ENCODE data around the gene NCF2.
"Not testable (repeated sequence)": the region's sequence is repeated elsewhere in the genome, so short reads cannot be mapped to it uniquely, and the experiment has no call there.

NCF2 gene

DNA sequence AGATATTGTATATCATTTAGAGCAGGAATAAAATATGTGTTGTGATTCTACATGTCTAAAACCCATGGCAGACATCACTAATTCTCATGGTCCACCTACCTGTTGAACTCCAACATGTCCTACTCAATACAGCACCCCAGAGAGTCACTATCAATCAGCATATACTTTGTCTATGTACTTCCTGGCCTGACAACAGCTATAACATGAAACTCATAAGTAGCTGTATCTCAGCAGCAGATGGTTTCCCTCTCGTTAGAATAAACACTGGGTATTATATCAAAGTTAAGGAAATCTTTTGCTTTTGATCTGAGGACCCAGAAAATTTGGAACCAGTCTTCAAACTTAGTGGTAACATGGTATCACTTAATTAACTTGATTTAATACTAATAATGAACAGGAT is 29.5 kb upstream of the NCF2 start:
- H3K9me3 ChIP-seq, result no peaks in the 10 kb centered on the region
- H3K27ac ChIP-seq, result peak overlapping the region in 1 of 2 donors; percentile 61
- intact Hi-C loops (cut with DNase I; ENCODE audit: low total_unique reads), result no loop called here
- no peak for DNase-seq
- no peak overlapping the region for H3K4me3 ChIP-seq
- H3K4me1 ChIP-seq, result peaks cover 0 to 58% (median 7%) of the 10 kb centered on the region in 4 donors
- H3K27me3 ChIP-seq, result no peaks in the 10 kb centered on the region
- peaks cover 0 to 12% (median 0%) of the 10 kb centered on the region in 3 donors for H3K36me3 ChIP-seq
- TF ChIP-seq, protein P1, sequence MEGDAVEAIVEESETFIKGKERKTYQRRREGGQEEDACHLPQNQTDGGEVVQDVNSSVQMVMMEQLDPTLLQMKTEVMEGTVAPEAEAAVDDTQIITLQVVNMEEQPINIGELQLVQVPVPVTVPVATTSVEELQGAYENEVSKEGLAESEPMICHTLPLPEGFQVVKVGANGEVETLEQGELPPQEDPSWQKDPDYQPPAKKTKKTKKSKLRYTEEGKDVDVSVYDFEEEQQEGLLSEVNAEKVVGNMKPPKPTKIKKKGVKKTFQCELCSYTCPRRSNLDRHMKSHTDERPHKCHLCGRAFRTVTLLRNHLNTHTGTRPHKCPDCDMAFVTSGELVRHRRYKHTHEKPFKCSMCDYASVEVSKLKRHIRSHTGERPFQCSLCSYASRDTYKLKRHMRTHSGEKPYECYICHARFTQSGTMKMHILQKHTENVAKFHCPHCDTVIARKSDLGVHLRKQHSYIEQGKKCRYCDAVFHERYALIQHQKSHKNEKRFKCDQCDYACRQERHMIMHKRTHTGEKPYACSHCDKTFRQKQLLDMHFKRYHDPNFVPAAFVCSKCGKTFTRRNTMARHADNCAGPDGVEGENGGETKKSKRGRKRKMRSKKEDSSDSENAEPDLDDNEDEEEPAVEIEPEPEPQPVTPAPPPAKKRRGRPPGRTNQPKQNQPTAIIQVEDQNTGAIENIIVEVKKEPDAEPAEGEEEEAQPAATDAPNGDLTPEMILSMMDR (IDR thresholded peaks at IDR 0.05), result no peak

DNA sequence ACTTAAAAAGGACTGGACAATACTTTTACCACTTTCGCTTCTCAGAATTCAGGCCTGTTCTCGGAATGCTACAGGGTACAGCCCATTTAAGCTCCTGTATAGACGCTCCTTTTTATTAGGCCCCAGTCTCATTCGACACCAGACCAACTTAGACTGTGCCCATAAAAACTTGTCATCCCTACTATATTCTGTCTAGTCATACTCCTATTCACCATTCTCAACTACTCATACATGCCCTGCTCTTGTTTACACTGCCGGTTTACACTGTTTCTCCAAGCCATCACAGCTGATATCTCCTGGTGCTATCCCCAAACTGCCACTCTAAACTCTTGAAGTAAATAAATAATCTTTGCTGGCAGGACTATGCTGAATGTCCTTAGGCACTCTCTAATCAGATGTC is 27.9 kb upstream of the NCF2 start:
- H3K36me3 ChIP-seq; intact Hi-C loops (cut with DNase I; ENCODE audit: low total_unique reads); H3K9me3 ChIP-seq; H3K4me3 ChIP-seq; H3K27me3 ChIP-seq; DNase-seq: not testable (repeated sequence)
- H3K27ac ChIP-seq, result peak overlapping the region in 1 of 2 donors; percentile 64
- H3K4me1 ChIP-seq, result peaks cover 0 to 51% (median 7%) of the 10 kb centered on the region in 4 donors

DNA sequence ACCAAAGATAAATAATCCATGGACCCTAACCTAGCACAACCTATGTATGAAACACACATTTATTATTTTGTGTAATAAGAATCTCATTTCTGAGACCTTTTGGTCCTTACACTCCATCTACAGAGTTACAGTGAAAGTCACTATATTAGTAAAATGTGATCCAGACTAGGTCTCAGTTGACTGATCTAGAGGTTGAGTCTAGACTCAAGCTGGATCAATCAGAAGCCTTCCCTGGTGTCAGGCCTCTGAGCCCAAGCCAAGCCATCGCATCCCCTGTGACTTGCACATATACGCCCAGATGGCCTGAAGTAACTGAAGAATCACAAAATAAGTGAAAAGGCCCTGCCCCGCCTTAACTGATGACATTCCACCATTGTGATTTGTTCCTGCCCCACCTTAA is 22.7 kb upstream of the NCF2 start:
- DNase-seq, result not testable (repeated sequence)

DNA sequence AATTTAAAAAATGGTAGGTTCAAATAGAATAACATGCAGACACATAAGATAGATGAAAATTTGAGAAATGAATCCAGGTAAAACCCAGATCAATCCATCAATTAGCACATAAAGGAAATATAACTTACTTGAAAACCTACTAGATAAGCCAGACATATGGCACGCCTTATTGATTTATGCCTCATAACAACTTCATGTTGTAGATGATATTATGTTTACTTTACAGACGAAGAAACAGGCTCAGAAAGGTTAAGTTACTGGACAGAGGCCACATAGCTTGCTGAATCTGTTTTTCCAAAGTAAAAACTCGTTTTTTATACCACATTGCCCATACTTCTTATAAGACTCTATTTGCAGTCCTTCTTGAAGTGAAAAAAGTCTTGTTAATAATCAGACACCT is 22.1 kb upstream of the NCF2 start:
- Histone ChIP-seq H3K27me3 (no peaks in the 10 kb centered on the region), H3K9me3 (no peaks in the 10 kb centered on the region), H3K4me3 (no peak overlapping the region), H3K36me3 (no peaks in the 10 kb centered on the region), H3K27ac (no peak overlapping the region), H3K4me1 (peaks cover 0 to 41% (median 20%) of the 10 kb centered on the region in 4 donors)
- intact Hi-C loops (cut with DNase I; ENCODE audit: low total_unique reads), result no loop called here
- DNase-seq, result no peak
- TF ChIP-seq, protein P1 (IDR thresholded peaks at IDR 0.05), result no peak

More for the DNA sequence above, 22.7 kb upstream of the NCF2 start:
- H3K4me3 ChIP-seq; H3K27ac ChIP-seq; H3K27me3 ChIP-seq; H3K36me3 ChIP-seq; H3K9me3 ChIP-seq; intact Hi-C loops (cut with DNase I; ENCODE audit: low total_unique reads): not testable (repeated sequence)
- H3K4me1 ChIP-seq, result peaks cover 0 to 41% (median 20%) of the 10 kb centered on the region in 4 donors

DNA sequence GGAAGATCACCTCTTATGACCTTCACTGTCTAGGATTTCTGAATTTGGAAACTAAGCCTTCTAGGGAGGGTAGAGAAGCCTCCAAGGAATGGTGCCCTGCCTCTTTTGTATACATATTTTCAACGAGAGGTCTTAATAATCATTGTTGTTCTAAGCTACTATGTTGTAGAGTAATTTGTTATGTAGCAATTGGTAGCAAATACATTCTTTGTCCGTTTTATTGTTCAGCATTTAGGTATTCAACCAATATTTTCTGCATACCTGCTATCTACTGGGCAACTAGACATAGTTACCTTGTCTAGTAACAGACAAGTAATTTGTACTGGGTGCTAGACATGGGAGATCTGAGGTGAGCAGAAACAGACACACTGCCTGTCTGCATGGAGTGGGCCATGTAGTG is 20.8 kb upstream of the NCF2 start:
- TF ChIP-seq, protein P1 (IDR thresholded peaks at IDR 0.05), result no peak
- peaks cover 0 to 36% (median 23%) of the 10 kb centered on the region in 4 donors for H3K4me1 ChIP-seq
- peak overlapping the region in 1 of 2 donors; percentile 83 for H3K27ac ChIP-seq

DNA sequence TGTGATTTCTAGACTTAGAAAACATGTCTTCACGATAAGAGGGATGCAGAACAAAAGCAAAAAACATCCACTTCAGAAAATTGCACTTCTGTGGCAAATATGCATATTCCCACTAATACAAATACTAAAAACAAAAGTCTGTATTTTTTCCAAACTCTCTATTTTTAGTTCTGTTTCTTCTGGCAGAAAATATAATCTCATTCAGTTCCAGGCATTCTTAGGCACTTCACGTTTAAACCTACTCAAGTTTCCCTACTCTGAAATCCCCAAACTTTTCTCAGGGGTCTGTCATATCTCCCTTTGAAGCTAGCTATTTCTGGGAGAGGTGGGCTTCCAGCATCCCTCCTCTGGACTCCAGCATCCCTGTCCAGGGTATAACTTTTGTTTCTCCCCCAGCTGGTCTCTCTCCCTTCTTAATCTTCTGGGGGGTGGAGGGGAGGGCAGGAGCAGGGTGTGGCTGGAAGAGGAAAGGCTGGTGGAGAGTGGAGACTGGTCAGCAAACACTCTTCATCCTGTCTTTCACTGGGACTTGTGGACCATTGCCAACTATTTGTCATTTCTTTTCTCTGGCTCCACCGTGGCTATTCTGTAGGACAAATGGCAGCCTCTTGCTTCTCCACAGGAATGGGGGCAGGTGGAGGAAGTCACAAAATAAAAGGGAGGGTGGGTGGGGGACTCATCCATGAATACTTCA is 19.6 kb upstream of the NCF2 start:
- H3K27ac ChIP-seq, result peak overlapping the region; percentile 78 to 83
- H3K4me3 ChIP-seq, result peak overlapping the region; percentile 14 to 28
- no peaks in the 10 kb centered on the region for H3K9me3 ChIP-seq
- no peaks in the 10 kb centered on the region for H3K36me3 ChIP-seq
- TF ChIP-seq, protein P1 (IDR thresholded peaks at IDR 0.05), result no peak
- no peaks in the 10 kb centered on the region for H3K27me3 ChIP-seq
- intact Hi-C loops (cut with DNase I; ENCODE audit: low total_unique reads), result no loop called here
- no peak for DNase-seq
- H3K4me1 ChIP-seq, result peaks cover 0 to 42% (median 23%) of the 10 kb centered on the region in 4 donors

More for the DNA sequence above, 20.8 kb upstream of the NCF2 start:
- Histone ChIP-seq H3K4me3 (no peak overlapping the region), H3K36me3 (no peaks in the 10 kb centered on the region), H3K27me3 (no peaks in the 10 kb centered on the region), H3K9me3 (no peaks in the 10 kb centered on the region)
- no peak for DNase-seq
- intact Hi-C loops (cut with DNase I; ENCODE audit: low total_unique reads), result no loop called here

All from tibial artery (tissue), 4 donors.